Bronchial epithelial cell (primary cell): ENCODE results near the gene GDF2. TPM values are rescaled to one million over a fixed set of nuclear protein-coding genes. Genes with fewer than 3 reads are reported as not detected.

Experiments used
- DNase-seq: peaks from one replicate; pipeline ENCODE4 v3.0.0-alpha.2; 2010; ENCODE audit warnings: low read depth
- FAIRE-seq: peaks from 2 replicates; lab custom pipeline; 2011; peaks lifted over from hg19 to GRCh38; lab: Jason Lieb, UNC
- H3K27me3 ChIP-seq: 2 replicates; pipeline ENCODE4 v1.5.1; 2011; ENCODE audit warnings: low read length; ENCODE audit not compliant: control insufficient read depth, insufficient read depth
- H3K36me3 ChIP-seq: 2 replicates; pipeline ENCODE4 v1.5.1; 2011; ENCODE audit warnings: low read length; ENCODE audit not compliant: control insufficient read depth, insufficient read depth
- H3K4me3 ChIP-seq: 2 replicates; pipeline ENCODE4 v1.5.1; 2011; ENCODE audit warnings: mild to moderate bottlenecking, low read depth, low read length, control low read depth
- total RNA-seq: library from RNA; depleted of rRNA; stranded (reverse); fragments of >200 nt; gene quantifications from 2 replicates; pipeline ENCODE4 v1.2.1, GENCODE V29; 2014
- TF ChIP-seq, protein P1 (sequence below): IDR thresholded peaks from 2 replicates; pipeline ENCODE4 v1.5.1; 2011; ENCODE audit warnings: mild to moderate bottlenecking, moderate library complexity, low read length, control low read depth, inconsistent platforms; ENCODE audit not compliant: insufficient read depth, severe bottlenecking

The GDF2 gene
- total RNA-seq, 1 donor from 2014 or later, result not detected

DNA sequence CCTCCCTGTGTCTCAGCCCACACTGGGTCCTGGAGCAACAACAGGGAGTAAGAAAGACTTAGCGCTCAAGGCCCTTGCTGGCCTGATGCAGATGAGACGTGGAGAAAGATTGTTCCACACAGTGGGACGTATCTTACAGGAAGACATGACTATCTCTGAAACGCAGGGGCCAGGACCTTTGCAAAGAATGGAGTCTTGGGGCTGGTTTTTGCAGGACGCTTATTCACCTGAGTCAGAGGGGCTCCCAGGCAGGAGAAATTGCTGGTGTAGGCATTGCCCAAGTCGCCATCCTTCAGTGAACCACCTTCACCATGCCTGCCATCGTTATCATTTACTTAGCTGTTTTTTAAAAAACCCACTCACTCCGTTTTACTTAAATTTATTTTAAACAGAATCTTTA lies 34.0 kb upstream of the GDF2 start:
- Histone ChIP-seq H3K36me3 (no peaks in the 10 kb centered on the region), H3K4me3 (no peak overlapping the region), H3K27me3 (peaks cover 5% of the 10 kb centered on the region)
- DNase-seq (no peak), FAIRE-seq (no peak)
- TF ChIP-seq, protein P1, sequence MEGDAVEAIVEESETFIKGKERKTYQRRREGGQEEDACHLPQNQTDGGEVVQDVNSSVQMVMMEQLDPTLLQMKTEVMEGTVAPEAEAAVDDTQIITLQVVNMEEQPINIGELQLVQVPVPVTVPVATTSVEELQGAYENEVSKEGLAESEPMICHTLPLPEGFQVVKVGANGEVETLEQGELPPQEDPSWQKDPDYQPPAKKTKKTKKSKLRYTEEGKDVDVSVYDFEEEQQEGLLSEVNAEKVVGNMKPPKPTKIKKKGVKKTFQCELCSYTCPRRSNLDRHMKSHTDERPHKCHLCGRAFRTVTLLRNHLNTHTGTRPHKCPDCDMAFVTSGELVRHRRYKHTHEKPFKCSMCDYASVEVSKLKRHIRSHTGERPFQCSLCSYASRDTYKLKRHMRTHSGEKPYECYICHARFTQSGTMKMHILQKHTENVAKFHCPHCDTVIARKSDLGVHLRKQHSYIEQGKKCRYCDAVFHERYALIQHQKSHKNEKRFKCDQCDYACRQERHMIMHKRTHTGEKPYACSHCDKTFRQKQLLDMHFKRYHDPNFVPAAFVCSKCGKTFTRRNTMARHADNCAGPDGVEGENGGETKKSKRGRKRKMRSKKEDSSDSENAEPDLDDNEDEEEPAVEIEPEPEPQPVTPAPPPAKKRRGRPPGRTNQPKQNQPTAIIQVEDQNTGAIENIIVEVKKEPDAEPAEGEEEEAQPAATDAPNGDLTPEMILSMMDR, result no peak

DNA sequence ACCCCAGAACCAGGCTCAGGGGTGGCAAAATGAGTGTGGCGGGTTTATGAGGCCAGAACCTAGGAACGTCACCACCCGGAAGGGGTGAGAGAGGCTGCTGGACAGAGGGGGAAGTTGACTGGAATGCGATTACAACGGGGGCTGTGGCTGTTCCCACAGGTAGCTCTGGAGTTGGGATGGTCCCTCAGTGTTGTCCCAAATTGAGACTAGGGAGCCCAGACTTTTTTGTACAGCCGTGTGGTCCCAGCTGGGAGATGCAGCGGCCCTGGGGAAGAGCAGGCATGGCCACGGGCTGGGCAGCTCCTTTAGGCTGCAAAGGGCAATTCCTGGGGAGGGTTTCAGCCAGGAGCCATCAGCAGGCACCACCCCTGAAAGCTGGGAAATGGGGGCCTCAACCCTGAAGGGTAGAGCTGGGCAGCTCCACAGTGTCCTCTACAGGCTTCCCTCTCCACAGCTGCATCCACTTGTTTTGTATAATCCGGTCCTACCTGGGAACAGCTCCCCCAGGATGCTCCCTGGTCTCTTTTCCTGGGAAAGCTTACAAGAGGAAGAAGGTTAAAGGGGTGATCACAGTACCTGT lies 33.2 kb upstream of the GDF2 start:
- no peak for DNase-seq
- Histone ChIP-seq H3K36me3 (no peaks in the 10 kb centered on the region), H3K4me3 (no peak overlapping the region), H3K27me3 (peaks cover 5% of the 10 kb centered on the region)
- FAIRE-seq, result no peak
- TF ChIP-seq, protein P1, result no peak

DNA sequence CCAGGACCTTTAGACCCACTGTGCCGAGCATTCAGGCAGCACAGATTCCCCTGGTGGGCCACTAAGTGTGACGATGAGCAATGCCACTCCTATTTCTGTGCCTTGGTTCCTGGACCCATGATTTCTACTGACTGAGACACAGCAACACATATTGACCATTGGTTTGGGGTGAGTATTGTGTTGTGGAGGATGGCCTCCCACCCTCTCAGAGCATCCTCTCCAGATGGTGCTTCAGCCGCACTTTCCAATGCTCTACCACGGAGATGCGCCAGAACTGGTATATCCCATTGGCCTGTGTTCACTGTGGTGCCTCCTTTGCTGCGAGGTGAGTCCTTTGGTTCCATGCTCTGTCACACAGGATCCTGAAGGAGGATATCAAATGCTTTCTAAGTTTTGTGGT lies 32.3 kb upstream of the GDF2 start:
- FAIRE-seq (no peak), DNase-seq (no peak)
- Histone ChIP-seq H3K36me3 (no peaks in the 10 kb centered on the region), H3K4me3 (no peak overlapping the region), H3K27me3 (peaks cover 5% of the 10 kb centered on the region)
- TF ChIP-seq, protein P1, result no peak

DNA sequence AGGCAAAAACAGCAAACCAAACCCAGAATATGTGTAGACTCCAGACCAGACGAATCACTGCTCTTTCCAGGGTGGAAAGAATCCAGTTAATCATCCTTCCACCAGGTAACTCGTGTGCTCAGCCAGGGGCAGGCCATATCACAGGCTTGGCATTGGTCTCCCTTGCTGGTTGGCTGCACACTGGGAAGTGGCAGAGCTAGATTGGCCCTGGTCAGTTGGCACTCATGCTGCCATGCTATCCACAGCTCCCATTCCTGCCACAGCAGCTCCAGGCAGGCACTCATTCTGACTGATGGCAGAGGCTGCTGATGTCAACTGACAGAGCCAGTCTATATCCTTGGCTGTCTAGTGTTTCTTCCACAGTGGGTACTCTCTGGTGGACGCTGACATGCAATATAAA lies 31.9 kb upstream of the GDF2 start:
- DNase-seq, result no peak
- Histone ChIP-seq H3K27me3 (peaks cover 5% of the 10 kb centered on the region), H3K4me3 (no peak overlapping the region), H3K36me3 (no peaks in the 10 kb centered on the region)
- no peak for FAIRE-seq
- TF ChIP-seq, protein P1, result no peak

DNA sequence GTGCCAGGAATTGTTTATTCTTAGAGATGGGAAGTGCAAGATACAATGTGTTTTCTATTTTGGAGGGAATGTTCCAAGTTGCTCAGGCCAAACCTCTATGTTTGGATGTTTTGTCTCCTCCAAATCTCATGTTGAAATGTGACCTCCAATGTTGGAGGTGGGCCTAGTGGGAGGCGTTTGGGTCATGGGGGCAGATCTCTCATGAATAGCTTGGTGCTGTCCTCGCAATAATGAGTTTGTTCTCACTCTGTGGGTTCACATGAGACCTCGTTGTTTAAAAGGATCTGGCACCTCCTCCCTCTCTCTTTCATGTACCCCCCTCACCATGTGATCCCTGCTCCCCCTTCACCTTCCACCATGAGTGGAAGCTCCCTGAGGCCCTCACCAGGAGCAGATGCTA lies 30.6 kb upstream of the GDF2 start:
- TF ChIP-seq, protein P1, result no peak
- DNase-seq (no peak), FAIRE-seq (no peak)
- Histone ChIP-seq H3K36me3 (no peaks in the 10 kb centered on the region), H3K27me3 (peaks cover 6% of the 10 kb centered on the region), H3K4me3 (no peak overlapping the region)

DNA sequence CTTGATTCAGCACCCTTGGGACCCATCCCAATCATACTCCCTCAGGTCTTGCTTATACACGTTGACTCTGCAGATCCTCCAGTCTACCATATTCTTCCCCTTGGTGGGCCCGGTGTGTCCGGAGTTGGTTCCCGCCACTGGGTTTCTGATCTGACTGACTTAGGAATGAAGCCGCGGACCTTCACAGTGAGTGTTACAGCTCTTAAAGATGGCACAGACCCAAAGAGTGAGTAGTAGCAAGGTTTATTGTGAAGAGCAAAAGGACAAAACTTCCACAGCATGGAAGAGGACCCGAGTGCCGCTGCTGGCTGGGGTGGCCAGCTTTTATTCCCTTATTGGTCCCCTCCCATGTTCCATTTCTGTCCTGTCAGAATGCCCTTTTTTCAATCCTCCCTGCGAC lies 28.2 kb upstream of the GDF2 start:
- Histone ChIP-seq H3K4me3 (no peak overlapping the region), H3K27me3 (peaks cover 11% of the 10 kb centered on the region), H3K36me3 (no peaks in the 10 kb centered on the region)
- DNase-seq (no peak), FAIRE-seq (no peak)
- TF ChIP-seq, protein P1, result no peak
